GM21423 (cell line): Measurements from ENCODE around the gene KCNAB1.
"Not testable (repeated sequence)": the region's sequence is repeated elsewhere in the genome, so short reads cannot be mapped to it uniquely, and the experiment has no call there.

Experiments used
- ATAC-seq: cut with Tn5 transposase; IDR thresholded peaks from one replicate; pipeline ENCODE4 v1.9.1; 2021; ENCODE audit warnings: mild to moderate bottlenecking, moderate library complexity; ENCODE audit not compliant: unreplicated experiment

The KCNAB1 gene

GRCh38 chr3:156135921-156136638 lies 15.7 kb downstream of the KCNAB1 start:
- ATAC-seq = no peak

GRCh38 chr3:156137397-156137796 lies 17.0 kb downstream of the KCNAB1 start:
- not testable (repeated sequence) for ATAC-seq

- no peak for ATAC-seq
These were observed 19.7 kb downstream of the KCNAB1 start for GRCh38 chr3:156140001-156140595.

GRCh38 chr3:156142702-156143101 lies 22.3 kb downstream of the KCNAB1 start:
- ATAC-seq = no peak

- no peak for ATAC-seq
These were observed 22.8 kb downstream of the KCNAB1 start for GRCh38 chr3:156143136-156143535.

GRCh38 chr3:156144060-156144459 lies 23.7 kb downstream of the KCNAB1 start:
- ATAC-seq = no peak

- ATAC-seq = no peak
These were observed 25.5 kb downstream of the KCNAB1 start for GRCh38 chr3:156145866-156146265.

- ATAC-seq = no peak
These were observed 28.1 kb downstream of the KCNAB1 start for GRCh38 chr3:156148345-156148945.

- ATAC-seq = no peak
These were observed 28.6 kb downstream of the KCNAB1 start for GRCh38 chr3:156148946-156149381.

GRCh38 chr3:156149876-156150275 lies 29.5 kb downstream of the KCNAB1 start:
- no peak for ATAC-seq

GRCh38 chr3:156150434-156151066 lies 30.2 kb downstream of the KCNAB1 start:
- ATAC-seq = peak; percentile 54

- no peak for ATAC-seq
These were observed 31.5 kb downstream of the KCNAB1 start for GRCh38 chr3:156151824-156152428.

- no peak for ATAC-seq
These were observed 38.4 kb downstream of the KCNAB1 start for GRCh38 chr3:156158656-156159295.

- peak; percentile 83 for ATAC-seq
These were observed 40.3 kb downstream of the KCNAB1 start for GRCh38 chr3:156160647-156161046.

GRCh38 chr3:156161172-156161571 lies 40.8 kb downstream of the KCNAB1 start:
- no peak for ATAC-seq

- ATAC-seq = no peak
These were observed 43.5 kb downstream of the KCNAB1 start for GRCh38 chr3:156163848-156164247.

- no peak for ATAC-seq
These were observed 46.4 kb downstream of the KCNAB1 start for GRCh38 chr3:156166808-156167207.

- no peak for ATAC-seq
These were observed 50.2 kb downstream of the KCNAB1 start for GRCh38 chr3:156170571-156170970.

- ATAC-seq = no peak
These were observed 51.2 kb downstream of the KCNAB1 start for GRCh38 chr3:156171281-156172267.

- no peak for ATAC-seq
These were observed 52.2 kb downstream of the KCNAB1 start for GRCh38 chr3:156172536-156172935.
